ENCODE data around the gene IFNA14.

The IFNA14 gene

GRCh38 chr9:21239911-21240310 is at the start of gene IFNA14:
Gene IFNA14 (minus strand): TSS chr9:21240005. CDS start chr9:21239935, 70 bp downstream.
- no peak for ATAC-seq
- peaks cover 7% of the 10 kb centered on the region for H3K4me1 Mint-ChIP-seq

GRCh38 chr9:21287280-21287679 is 47.5 kb upstream of the IFNA14 start:
- Mint-ChIP-seq H3K27ac (no peak overlapping the region), H3K4me3 (no peak overlapping the region), H3K36me3 (no peaks in the 10 kb centered on the region), H3K4me1 (no peaks in the 10 kb centered on the region), H3K9me3 (peaks cover 3% of the 10 kb centered on the region), H3K27me3 (peaks cover 36% of the 10 kb centered on the region)
- no peak for ATAC-seq

More at GRCh38 chr9:21239911-21240310, at the start of gene IFNA14:
- H3K27ac Mint-ChIP-seq, result no peak within 1 kb of the TSS
- H3K9me3 Mint-ChIP-seq, result no peaks in the 10 kb centered on the region
- no peak within 1 kb of the TSS for H3K4me3 Mint-ChIP-seq
- no peaks in the 10 kb centered on the region for H3K27me3 Mint-ChIP-seq
- H3K36me3 Mint-ChIP-seq, result no peaks in the 10 kb centered on the region

GRCh38 chr9:21286659-21287058 is 46.9 kb upstream of the IFNA14 start:
- Mint-ChIP-seq H3K4me3 (no peak overlapping the region), H3K36me3 (no peaks in the 10 kb centered on the region), H3K27ac (no peak overlapping the region), H3K4me1 (no peaks in the 10 kb centered on the region), H3K27me3 (peaks cover 36% of the 10 kb centered on the region), H3K9me3 (peaks cover 3% of the 10 kb centered on the region)
- no peak for ATAC-seq

- no peaks in the 10 kb centered on the region for H3K36me3 Mint-ChIP-seq
- H3K27me3 Mint-ChIP-seq, result peaks cover 37% of the 10 kb centered on the region
- H3K27ac Mint-ChIP-seq, result no peak overlapping the region
- no peak overlapping the region for H3K4me3 Mint-ChIP-seq
- no peaks in the 10 kb centered on the region for H3K4me1 Mint-ChIP-seq
- no peak for ATAC-seq
- H3K9me3 Mint-ChIP-seq, result peaks cover 3% of the 10 kb centered on the region
Observed at GRCh38 chr9:21286099-21286498, 46.3 kb upstream of the IFNA14 start.

- Mint-ChIP-seq H3K4me1 (no peaks in the 10 kb centered on the region), H3K36me3 (no peaks in the 10 kb centered on the region), H3K27me3 (peaks cover 50% of the 10 kb centered on the region), H3K9me3 (peaks cover 2% of the 10 kb centered on the region), H3K27ac (no peak overlapping the region), H3K4me3 (no peak overlapping the region)
- ATAC-seq, result no peak
Observed at GRCh38 chr9:21281275-21281674, 41.5 kb upstream of the IFNA14 start.

GRCh38 chr9:21268347-21268657 is 28.5 kb upstream of the IFNA14 start:
- Mint-ChIP-seq H3K36me3 (no peaks in the 10 kb centered on the region), H3K9me3 (peaks cover 3% of the 10 kb centered on the region), H3K27ac (no peak overlapping the region), H3K27me3 (peaks cover 33% of the 10 kb centered on the region), H3K4me1 (peaks cover 13% of the 10 kb centered on the region), H3K4me3 (no peak overlapping the region)
- no peak for ATAC-seq

GRCh38 chr9:21267485-21268346 is 27.9 kb upstream of the IFNA14 start:
- Mint-ChIP-seq H3K4me1 (peaks cover 13% of the 10 kb centered on the region), H3K36me3 (no peaks in the 10 kb centered on the region), H3K27me3 (peaks cover 29% of the 10 kb centered on the region), H3K9me3 (peaks cover 3% of the 10 kb centered on the region), H3K27ac (no peak overlapping the region), H3K4me3 (no peak overlapping the region)
- peak; percentile 70 for ATAC-seq

- H3K4me1 Mint-ChIP-seq, result peaks cover 13% of the 10 kb centered on the region
- no peak for ATAC-seq
- H3K9me3 Mint-ChIP-seq, result peaks cover 3% of the 10 kb centered on the region
- no peaks in the 10 kb centered on the region for H3K36me3 Mint-ChIP-seq
- H3K4me3 Mint-ChIP-seq, result no peak overlapping the region
- peaks cover 29% of the 10 kb centered on the region for H3K27me3 Mint-ChIP-seq
- no peak overlapping the region for H3K27ac Mint-ChIP-seq
Observed at GRCh38 chr9:21266733-21267484, 27.1 kb upstream of the IFNA14 start.

- Mint-ChIP-seq H3K27ac (no peak overlapping the region), H3K36me3 (no peaks in the 10 kb centered on the region), H3K4me1 (peaks cover 13% of the 10 kb centered on the region), H3K27me3 (peaks cover 23% of the 10 kb centered on the region), H3K4me3 (no peak overlapping the region), H3K9me3 (no peaks in the 10 kb centered on the region)
- no peak for ATAC-seq
Observed at GRCh38 chr9:21265421-21266189, 25.8 kb upstream of the IFNA14 start.

GRCh38 chr9:21255538-21256212 is 15.9 kb upstream of the IFNA14 start:
- peaks cover 6% of the 10 kb centered on the region for H3K4me1 Mint-ChIP-seq
- H3K4me3 Mint-ChIP-seq, result no peak overlapping the region
- H3K9me3 Mint-ChIP-seq, result no peaks in the 10 kb centered on the region
- H3K27me3 Mint-ChIP-seq, result peaks cover 41% of the 10 kb centered on the region
- no peaks in the 10 kb centered on the region for H3K36me3 Mint-ChIP-seq
- no peak overlapping the region for H3K27ac Mint-ChIP-seq
- no peak for ATAC-seq

- peaks cover 6% of the 10 kb centered on the region for H3K4me1 Mint-ChIP-seq
- peaks cover 63% of the 10 kb centered on the region for H3K27me3 Mint-ChIP-seq
- ATAC-seq, result peak; percentile 76
- H3K4me3 Mint-ChIP-seq, result no peak overlapping the region
- H3K27ac Mint-ChIP-seq, result no peak overlapping the region
- no peaks in the 10 kb centered on the region for H3K36me3 Mint-ChIP-seq
- H3K9me3 Mint-ChIP-seq, result no peaks in the 10 kb centered on the region
Observed at GRCh38 chr9:21252721-21253547, 13.1 kb upstream of the IFNA14 start.

GRCh38 chr9:21251638-21252037 is 11.8 kb upstream of the IFNA14 start:
- no peak overlapping the region for H3K27ac Mint-ChIP-seq
- no peaks in the 10 kb centered on the region for H3K9me3 Mint-ChIP-seq
- no peak overlapping the region for H3K4me3 Mint-ChIP-seq
- ATAC-seq, result no peak
- peaks cover 60% of the 10 kb centered on the region for H3K27me3 Mint-ChIP-seq
- no peaks in the 10 kb centered on the region for H3K36me3 Mint-ChIP-seq
- peaks cover 6% of the 10 kb centered on the region for H3K4me1 Mint-ChIP-seq

GRCh38 chr9:21251190-21251589 is 11.4 kb upstream of the IFNA14 start:
- ATAC-seq, result no peak
- Mint-ChIP-seq H3K9me3 (no peaks in the 10 kb centered on the region), H3K36me3 (no peaks in the 10 kb centered on the region), H3K27me3 (peaks cover 59% of the 10 kb centered on the region), H3K27ac (no peak overlapping the region), H3K4me1 (peaks cover 6% of the 10 kb centered on the region), H3K4me3 (no peak overlapping the region)

GRCh38 chr9:21244836-21245235 is 5.0 kb upstream of the IFNA14 start:
- Mint-ChIP-seq H3K27ac (no peak overlapping the region), H3K27me3 (peaks cover 30% of the 10 kb centered on the region), H3K36me3 (no peaks in the 10 kb centered on the region), H3K4me1 (no peaks in the 10 kb centered on the region), H3K4me3 (no peak overlapping the region), H3K9me3 (no peaks in the 10 kb centered on the region)
- ATAC-seq, result no peak
